LoVo (cell line): Measurements from ENCODE around the gene DEFB114.

ENCODE experiments used
- DNase-seq: peaks from one replicate; pipeline ENCODE4 v3.0.0-alpha.2; 2016; ENCODE audit warnings: low spot score

DEFB114 gene

GRCh38 chr6:49935387-49935786, 28.6 kb downstream of the DEFB114 start:
- DNase-seq: no peak

- DNase-seq: no peak
These were observed 29.2 kb downstream of the DEFB114 start for GRCh38 chr6:49934770-49935169.

DNA sequence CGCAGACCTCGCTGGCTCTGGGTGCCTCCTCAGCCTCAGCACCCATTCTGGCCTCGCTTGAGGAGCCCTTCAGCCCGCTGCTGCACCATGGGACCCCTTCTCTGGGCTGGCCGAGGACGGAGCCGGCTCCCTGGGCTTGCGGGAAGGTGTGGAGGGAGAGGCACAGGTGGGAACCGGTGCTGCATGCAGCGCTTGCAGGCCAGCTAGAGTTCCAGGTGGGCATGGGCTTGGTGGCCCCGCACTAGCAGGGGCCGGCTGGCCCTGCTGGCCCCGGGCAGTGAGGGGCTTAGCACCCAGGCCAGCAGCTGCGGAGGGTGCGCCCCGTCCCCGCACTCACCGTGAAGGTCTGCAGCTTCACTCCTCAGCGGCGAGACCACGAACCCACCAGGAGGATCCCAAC, 30.4 kb downstream of the DEFB114 start:
- DNase-seq: no peak

DNA sequence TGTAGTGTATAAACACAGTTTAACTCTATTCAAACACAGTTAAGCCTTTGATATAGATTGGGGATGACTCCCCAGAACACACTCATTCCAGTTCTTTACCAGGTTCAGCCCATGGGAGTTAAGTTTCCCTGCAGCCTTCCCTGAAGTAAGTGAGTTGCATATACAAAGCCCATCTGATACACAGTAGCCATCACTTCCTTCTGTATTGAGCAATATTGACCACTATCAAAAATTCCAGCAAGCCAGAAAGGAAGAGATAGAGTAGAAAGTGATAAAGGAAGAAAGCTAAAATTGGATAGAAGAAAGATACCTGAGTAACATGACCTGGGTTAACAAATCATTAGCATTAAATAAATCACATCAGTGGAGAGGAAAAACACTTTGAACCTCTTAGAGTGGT, 34.6 kb downstream of the DEFB114 start:
- no peak for DNase-seq

DNA sequence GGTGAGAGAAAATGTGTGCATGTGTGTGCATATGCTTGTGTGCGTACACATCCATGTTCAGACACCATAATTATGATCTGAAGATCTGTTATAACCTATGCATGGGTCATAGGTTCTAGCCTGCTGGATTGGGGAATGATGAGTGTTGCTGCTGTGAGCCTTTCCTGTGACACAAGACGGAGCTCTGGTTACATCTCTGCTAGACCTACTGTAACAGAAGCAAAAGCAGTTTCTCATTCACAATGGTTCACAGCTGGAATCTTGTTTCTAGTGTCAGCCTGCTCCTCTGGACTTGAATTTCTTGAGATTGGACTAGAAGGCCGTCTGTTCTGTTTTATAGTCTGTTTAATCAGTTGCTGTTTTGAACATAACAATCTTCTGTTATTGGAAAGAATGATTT, 40.1 kb downstream of the DEFB114 start:
- DNase-seq: no peak

DNA sequence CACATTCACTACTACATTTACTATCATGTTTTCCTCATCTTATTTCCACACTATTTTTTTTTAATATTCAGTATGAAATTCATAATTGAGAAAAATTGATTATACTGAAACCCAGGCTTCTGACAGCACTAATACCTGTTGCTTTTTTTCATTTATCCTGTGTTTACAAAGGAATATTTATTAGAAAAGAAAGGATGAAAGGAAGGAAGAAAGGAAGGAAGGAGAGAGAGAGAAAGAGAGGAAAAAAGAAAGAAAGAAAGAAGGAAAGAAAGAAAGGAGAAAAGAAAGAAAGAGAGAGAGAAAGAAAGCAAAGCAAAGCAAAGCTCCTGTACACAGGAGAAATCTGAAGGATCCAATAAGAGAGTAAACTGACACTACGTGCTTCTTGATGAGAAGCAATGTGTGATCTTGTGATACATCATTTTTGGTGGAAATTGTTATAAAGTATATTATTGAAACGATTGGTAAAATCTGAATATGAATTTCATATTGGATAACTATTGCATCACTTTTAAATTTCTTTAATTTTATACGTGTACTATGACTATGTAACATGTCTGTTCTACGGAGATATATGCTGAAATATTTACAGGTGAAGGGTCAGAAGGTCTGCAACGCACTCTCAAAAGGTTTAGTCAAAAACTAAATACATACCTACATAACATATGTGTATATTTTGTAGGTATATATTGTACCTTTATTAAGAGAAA, 43.9 kb downstream of the DEFB114 start:
- no peak for DNase-seq

- DNase-seq: no peak
These were observed 44.7 kb downstream of the DEFB114 start for GRCh38 chr6:49919261-49919660.

GRCh38 chr6:49918787-49919186, 45.2 kb downstream of the DEFB114 start:
- DNase-seq: no peak

DNA sequence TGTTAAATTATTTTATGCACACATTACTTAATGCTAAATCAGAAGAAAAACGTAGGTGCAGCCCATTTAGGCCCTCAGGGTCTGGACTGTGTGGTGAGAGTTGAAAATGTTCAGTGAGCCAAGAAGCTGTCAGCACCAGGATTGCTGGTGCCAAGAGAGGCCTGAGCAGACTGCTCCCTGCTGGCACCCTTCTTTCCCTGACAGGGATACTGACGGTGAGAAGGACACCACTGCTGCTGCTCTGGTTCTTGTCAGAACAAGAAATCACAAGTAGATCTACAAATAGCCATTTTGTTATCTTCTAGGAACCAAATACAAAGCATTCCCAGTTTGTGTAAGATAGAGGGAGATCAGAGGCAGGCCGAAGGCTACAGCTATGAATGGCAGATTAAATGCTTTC, 48.9 kb downstream of the DEFB114 start:
- DNase-seq: no peak

- DNase-seq: no peak
These were observed 50.2 kb downstream of the DEFB114 start for GRCh38 chr6:49913636-49914375.

DNA sequence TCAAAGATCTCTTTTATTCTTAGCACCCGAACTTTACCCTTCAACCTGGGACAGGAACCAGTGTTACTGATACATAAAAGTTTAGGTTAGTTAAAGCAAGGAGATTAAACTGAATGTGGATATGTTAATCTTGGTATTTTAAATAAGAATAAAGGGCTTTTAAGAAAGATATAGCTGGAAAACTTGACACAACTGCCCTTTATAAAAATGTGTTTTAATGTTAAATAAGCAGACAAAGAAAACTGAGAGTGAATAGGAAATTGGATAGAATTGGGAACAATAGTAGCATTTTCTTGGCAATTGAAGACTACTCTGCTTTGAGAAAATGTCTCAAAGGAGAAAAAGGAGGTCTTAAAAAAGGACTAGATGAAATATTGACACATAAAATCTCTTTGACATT, 51.8 kb downstream of the DEFB114 start:
- DNase-seq: no peak

GRCh38 chr6:49911252-49911651, 52.7 kb downstream of the DEFB114 start:
- DNase-seq: no peak
